Upper lobe of left lung (tissue), 4 donors: ENCODE results near the gene PROX1.

Experiments used
- POLR2A ChIP-seq, 4 donors: fragments of 450-650 bp; IDR thresholded peaks; one replicate each; pipeline ENCODE4 v1.5.1; 2016 to 2017; ENCODE audit warnings: antibody characterized with exemption in 4 of 4, mild to moderate bottlenecking in 2 of 4
- POLR2AphosphoS5 ChIP-seq, 2 donors: sonication (generic); formaldehyde crosslinking; IDR thresholded peaks; one replicate each; pipeline ENCODE4 v1.5.1; 2017; ENCODE audit warnings: antibody characterized with exemption in 2 of 2
- TF ChIP-seq, protein P1 (sequence below), 6 experiments: fragments of 450-650 bp in 4 of 6; fragments of 200-600 bp in 2 of 6; sonication (generic) in 2 of 6; IDR thresholded peaks; one replicate each; pipeline ENCODE4 v1.5.1; 2016 to 2019; ENCODE audit warnings: antibody characterized with exemption in 6 of 6

DNA sequence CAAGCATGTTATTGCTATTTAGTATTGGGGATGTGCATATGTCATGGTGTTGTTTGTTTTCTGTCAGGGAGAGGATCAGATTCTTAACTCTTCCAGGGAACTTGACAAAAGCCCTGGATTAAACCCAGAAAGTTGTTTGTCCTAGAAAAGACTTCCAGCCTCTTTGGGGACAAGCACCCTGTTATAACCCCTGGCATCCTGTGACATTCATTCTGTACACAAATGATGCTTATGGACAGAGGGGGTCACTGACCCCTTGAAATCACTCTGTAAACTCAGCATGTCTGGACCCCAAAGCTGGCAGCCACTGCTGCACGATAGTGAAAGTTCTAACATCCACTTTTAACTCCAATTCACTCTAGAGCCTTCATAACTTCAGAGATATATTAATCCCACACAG is 81.2 kb downstream of the PROX1 start:
- TF ChIP-seq, protein P1, sequence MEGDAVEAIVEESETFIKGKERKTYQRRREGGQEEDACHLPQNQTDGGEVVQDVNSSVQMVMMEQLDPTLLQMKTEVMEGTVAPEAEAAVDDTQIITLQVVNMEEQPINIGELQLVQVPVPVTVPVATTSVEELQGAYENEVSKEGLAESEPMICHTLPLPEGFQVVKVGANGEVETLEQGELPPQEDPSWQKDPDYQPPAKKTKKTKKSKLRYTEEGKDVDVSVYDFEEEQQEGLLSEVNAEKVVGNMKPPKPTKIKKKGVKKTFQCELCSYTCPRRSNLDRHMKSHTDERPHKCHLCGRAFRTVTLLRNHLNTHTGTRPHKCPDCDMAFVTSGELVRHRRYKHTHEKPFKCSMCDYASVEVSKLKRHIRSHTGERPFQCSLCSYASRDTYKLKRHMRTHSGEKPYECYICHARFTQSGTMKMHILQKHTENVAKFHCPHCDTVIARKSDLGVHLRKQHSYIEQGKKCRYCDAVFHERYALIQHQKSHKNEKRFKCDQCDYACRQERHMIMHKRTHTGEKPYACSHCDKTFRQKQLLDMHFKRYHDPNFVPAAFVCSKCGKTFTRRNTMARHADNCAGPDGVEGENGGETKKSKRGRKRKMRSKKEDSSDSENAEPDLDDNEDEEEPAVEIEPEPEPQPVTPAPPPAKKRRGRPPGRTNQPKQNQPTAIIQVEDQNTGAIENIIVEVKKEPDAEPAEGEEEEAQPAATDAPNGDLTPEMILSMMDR (IDR thresholded peaks at IDR 0.05), result no peak
- TF ChIP-seq POLR2AphosphoS5 (IDR thresholded peaks at IDR 0.05), result no peak
- no peak for TF ChIP-seq POLR2A (IDR thresholded peaks at IDR 0.05)
